ENCODE results near the gene SUCLG2. TPM values are rescaled to one million over a fixed set of nuclear protein-coding genes. Genes with fewer than 3 reads are reported as not detected.

Gene SUCLG2
- total RNA-seq, 1 experiment from 2014 or later = 59.4 TPM

DNA sequence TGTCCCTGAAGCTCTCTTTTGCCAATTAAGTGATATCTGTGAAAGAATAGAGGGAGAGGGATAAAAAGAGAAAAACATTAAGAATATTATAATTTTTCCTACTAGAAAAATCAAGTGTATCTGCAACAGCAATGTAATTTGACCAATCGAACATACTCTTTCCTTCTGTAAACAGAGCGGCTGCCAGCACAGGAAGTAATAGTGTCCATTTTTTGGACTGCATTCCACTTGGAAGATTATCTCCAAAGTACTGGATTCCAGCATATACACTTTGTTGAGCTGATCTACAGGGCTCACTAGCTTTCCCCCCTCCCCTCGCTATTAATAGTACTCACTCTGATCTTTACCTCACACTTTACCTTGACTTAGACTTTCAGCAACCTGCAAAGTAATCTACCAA is 90.4 kb downstream of the SUCLG2 start:
- Histone ChIP-seq H2AFZ (no peak overlapping the region), H3F3A (ENCODE audit: insufficient read depth, low read depth) (no peaks in the 10 kb centered on the region), H3K27me3 (ENCODE audit: insufficient read depth, low read depth) (no peaks in the 10 kb centered on the region), H3K9me3 (ENCODE audit: insufficient read depth, low read depth) (no peaks in the 10 kb centered on the region), H3K9me2 (ENCODE audit: insufficient read depth) (no peaks in the 10 kb centered on the region), H3K36me3 (ENCODE audit: low read depth) (no peaks in the 10 kb centered on the region), H3K27ac (no peak overlapping the region), H3K4me2 (no peak overlapping the region), H4K20me1 (ENCODE audit: insufficient read depth) (no peaks in the 10 kb centered on the region), H3K4me1 (replicated peaks; ENCODE audit: insufficient read depth) (no peaks in the 10 kb centered on the region), H3K4me3 (no peak overlapping the region), H3K79me2 (ENCODE audit: low read depth) (no peaks in the 10 kb centered on the region)
- CTCF ChIA-PET = no interaction called here
- DNase-seq = no peak
- no peak for TF ChIP-seq EZH2 (IDR thresholded peaks at IDR 0.05; ENCODE audit: low read depth)
- TF ChIP-seq, protein P1, sequence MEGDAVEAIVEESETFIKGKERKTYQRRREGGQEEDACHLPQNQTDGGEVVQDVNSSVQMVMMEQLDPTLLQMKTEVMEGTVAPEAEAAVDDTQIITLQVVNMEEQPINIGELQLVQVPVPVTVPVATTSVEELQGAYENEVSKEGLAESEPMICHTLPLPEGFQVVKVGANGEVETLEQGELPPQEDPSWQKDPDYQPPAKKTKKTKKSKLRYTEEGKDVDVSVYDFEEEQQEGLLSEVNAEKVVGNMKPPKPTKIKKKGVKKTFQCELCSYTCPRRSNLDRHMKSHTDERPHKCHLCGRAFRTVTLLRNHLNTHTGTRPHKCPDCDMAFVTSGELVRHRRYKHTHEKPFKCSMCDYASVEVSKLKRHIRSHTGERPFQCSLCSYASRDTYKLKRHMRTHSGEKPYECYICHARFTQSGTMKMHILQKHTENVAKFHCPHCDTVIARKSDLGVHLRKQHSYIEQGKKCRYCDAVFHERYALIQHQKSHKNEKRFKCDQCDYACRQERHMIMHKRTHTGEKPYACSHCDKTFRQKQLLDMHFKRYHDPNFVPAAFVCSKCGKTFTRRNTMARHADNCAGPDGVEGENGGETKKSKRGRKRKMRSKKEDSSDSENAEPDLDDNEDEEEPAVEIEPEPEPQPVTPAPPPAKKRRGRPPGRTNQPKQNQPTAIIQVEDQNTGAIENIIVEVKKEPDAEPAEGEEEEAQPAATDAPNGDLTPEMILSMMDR (conservative IDR thresholded peaks at IDR 0.05) = no peak
- POLR2A ChIA-PET (ENCODE audit: unreplicated experiment) = no interaction called here
- BruUV-seq (replicated peaks) = no TSS peak
- intact Hi-C loops (cut with micrococcal nuclease; ENCODE audit: unreplicated experiment) = no loop called here

DNA sequence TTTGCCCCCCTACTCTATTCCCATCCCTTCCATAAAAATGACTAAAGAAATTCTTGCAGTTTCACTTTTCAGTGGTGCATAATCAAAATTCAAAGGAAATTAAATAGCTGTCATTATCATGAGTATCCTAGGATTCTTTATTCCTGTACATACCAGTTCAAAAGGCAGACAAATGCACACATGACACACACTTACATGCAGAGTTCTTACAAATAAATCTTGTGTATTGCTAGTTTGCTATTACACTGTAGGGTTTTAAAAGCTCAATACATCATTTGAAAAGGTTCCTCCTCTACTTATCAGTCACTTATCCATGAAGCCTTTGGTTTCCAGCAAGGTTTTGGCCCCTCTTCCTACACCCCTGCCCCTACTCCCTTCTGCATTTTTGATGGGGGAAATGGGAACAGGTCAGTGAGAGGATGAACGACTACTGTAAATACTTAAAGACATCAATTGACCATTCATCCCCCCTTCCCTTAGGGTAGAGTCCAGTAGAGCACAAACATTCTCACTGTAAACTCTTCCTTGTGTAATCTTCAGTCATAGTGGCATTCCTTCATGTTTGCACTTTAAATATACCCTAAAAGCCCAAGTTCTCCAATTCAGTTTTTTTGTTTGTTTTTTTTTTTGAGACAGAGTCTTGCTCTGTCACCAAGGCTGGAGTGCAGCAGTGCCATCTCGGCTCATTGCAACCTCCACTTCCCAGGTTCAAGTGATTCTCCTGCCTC is 92.6 kb downstream of the SUCLG2 start:
- Histone ChIP-seq H3K79me2 (ENCODE audit: low read depth) (no peaks in the 10 kb centered on the region), H3K9me3 (ENCODE audit: insufficient read depth, low read depth) (no peaks in the 10 kb centered on the region), H3K4me3 (no peak overlapping the region), H2AFZ (no peak overlapping the region), H3K36me3 (ENCODE audit: low read depth) (no peaks in the 10 kb centered on the region), H3K27me3 (ENCODE audit: insufficient read depth, low read depth) (no peaks in the 10 kb centered on the region), H3K9me2 (ENCODE audit: insufficient read depth) (no peaks in the 10 kb centered on the region), H3K4me2 (no peak overlapping the region), H4K20me1 (ENCODE audit: insufficient read depth) (no peaks in the 10 kb centered on the region), H3K4me1 (replicated peaks; ENCODE audit: insufficient read depth) (no peaks in the 10 kb centered on the region), H3K27ac (no peak overlapping the region), H3F3A (ENCODE audit: insufficient read depth, low read depth) (no peaks in the 10 kb centered on the region)
- POLR2A ChIA-PET (ENCODE audit: unreplicated experiment) = no interaction called here
- intact Hi-C loops (cut with micrococcal nuclease; ENCODE audit: unreplicated experiment) = no loop called here
- TF ChIP-seq EZH2 (IDR thresholded peaks at IDR 0.05; ENCODE audit: low read depth) = no peak
- TF ChIP-seq, protein P1 (conservative IDR thresholded peaks at IDR 0.05) = no peak
- no TSS peak for BruUV-seq (replicated peaks)
- DNase-seq = no peak
- CTCF ChIA-PET = no interaction called here

DNA sequence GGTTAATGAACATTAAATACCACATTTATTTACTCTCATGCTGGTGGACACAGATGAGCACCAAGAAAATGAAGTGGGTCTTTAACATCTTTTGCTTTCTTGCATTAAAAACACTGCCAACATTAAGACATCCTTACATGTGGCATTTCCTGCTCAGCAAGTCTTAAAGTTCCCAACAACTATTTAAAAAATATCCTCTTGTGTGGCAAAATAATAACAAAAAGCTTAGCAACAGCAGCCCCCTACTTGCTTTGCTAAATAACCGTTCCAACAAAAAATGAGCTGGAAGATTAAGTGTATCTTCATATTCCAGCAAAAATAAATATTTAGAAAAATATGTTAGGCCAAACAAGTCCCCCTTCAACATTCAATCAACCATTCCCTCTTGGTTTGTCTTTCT is 93.1 kb downstream of the SUCLG2 start:
- no peaks in the 10 kb centered on the region for H3K4me1 ChIP-seq (replicated peaks; ENCODE audit: insufficient read depth)

More for the DNA sequence above, 93.1 kb downstream of the SUCLG2 start:
- DNase-seq = no peak
- TF ChIP-seq, protein P1 (conservative IDR thresholded peaks at IDR 0.05) = no peak
- no peak for TF ChIP-seq EZH2 (IDR thresholded peaks at IDR 0.05; ENCODE audit: low read depth)
- no peak overlapping the region for H3K27ac ChIP-seq
- no peaks in the 10 kb centered on the region for H3K9me2 ChIP-seq (ENCODE audit: insufficient read depth)
- H3K79me2 ChIP-seq (ENCODE audit: low read depth) = no peaks in the 10 kb centered on the region
- no peaks in the 10 kb centered on the region for H4K20me1 ChIP-seq (ENCODE audit: insufficient read depth)
- H3K27me3 ChIP-seq (ENCODE audit: insufficient read depth, low read depth) = no peaks in the 10 kb centered on the region
- CTCF ChIA-PET = no interaction called here
- no peak overlapping the region for H3K4me3 ChIP-seq
- intact Hi-C loops (cut with micrococcal nuclease; ENCODE audit: unreplicated experiment) = no loop called here
- POLR2A ChIA-PET (ENCODE audit: unreplicated experiment) = no interaction called here
- BruUV-seq (replicated peaks) = no TSS peak
- H3K4me2 ChIP-seq = no peak overlapping the region
- no peak overlapping the region for H2AFZ ChIP-seq
- H3K36me3 ChIP-seq (ENCODE audit: low read depth) = no peaks in the 10 kb centered on the region
- H3F3A ChIP-seq (ENCODE audit: insufficient read depth, low read depth) = no peaks in the 10 kb centered on the region
- no peaks in the 10 kb centered on the region for H3K9me3 ChIP-seq (ENCODE audit: insufficient read depth, low read depth)
